Astrocyte (in vitro differentiated cells and primary cell): ENCODE results near the gene HESX1. TPM values are rescaled to one million over a fixed set of nuclear protein-coding genes. Genes with fewer than 3 reads are reported as not detected.

Experiments used
- DNase-seq: peaks from one replicate; pipeline ENCODE4 v3.0.0-alpha.2; 2010; ENCODE audit warnings: low read depth
- FAIRE-seq: peaks from 2 replicates; lab custom pipeline; 2011; peaks lifted over from hg19 to GRCh38; lab: Jason Lieb, UNC
- H2AFZ ChIP-seq: 2 replicates; pipeline ENCODE4 v1.6.0; 2012; ENCODE audit warnings: low read depth, low read length, inconsistent platforms
- H3K27ac ChIP-seq: 2 replicates; pipeline ENCODE4 v1.5.1; 2011; ENCODE audit warnings: low read depth, low read length, inconsistent platforms
- H3K27me3 ChIP-seq: 2 replicates; pipeline ENCODE4 v1.6.0; 2011; ENCODE audit warnings: low read length, inconsistent platforms; ENCODE audit not compliant: insufficient read depth
- H3K36me3 ChIP-seq: 2 replicates; pipeline ENCODE4 v1.5.1; 2011; ENCODE audit warnings: low read length, inconsistent platforms; ENCODE audit not compliant: insufficient read depth
- H3K4me1 ChIP-seq: 2 replicates; pipeline ENCODE4 v1.5.1; 2011; ENCODE audit warnings: low read length, inconsistent platforms; ENCODE audit not compliant: insufficient read depth
- H3K4me2 ChIP-seq: 2 replicates; pipeline ENCODE4 v1.6.0; 2012; ENCODE audit warnings: low read length, inconsistent platforms
- H3K4me3 ChIP-seq: 2 replicates; pipeline ENCODE4 v1.5.1; 2011; ENCODE audit warnings: low read depth, mild to moderate bottlenecking, low read length, inconsistent platforms; ENCODE audit not compliant: insufficient read depth
- H3K79me2 ChIP-seq: 2 replicates; pipeline ENCODE4 v1.6.0; 2012; ENCODE audit warnings: mild to moderate bottlenecking, low read length, inconsistent platforms; ENCODE audit not compliant: insufficient read depth
- H3K9ac ChIP-seq: 2 replicates; pipeline ENCODE4 v1.6.0; 2012; ENCODE audit warnings: mild to moderate bottlenecking, low read length, inconsistent platforms
- H3K9me3 ChIP-seq: 2 replicates; pipeline ENCODE4 v1.5.1; 2012; ENCODE audit warnings: low read depth, mild to moderate bottlenecking, low read length, inconsistent platforms; ENCODE audit not compliant: insufficient read depth
- H4K20me1 ChIP-seq: 2 replicates; pipeline ENCODE4 v1.6.0; 2012; ENCODE audit warnings: low read length, inconsistent platforms; ENCODE audit not compliant: insufficient read depth
- H3K27ac Mint-ChIP-seq: one replicate; pipeline ENCODE4 v1.8.0; 2021; ENCODE audit warnings: mild to moderate bottlenecking, mixed read lengths; ENCODE audit not compliant: unreplicated experiment
- H3K27me3 Mint-ChIP-seq: one replicate; pipeline ENCODE4 v1.8.0; 2021; ENCODE audit warnings: low read depth, mixed read lengths; ENCODE audit not compliant: unreplicated experiment
- H3K36me3 Mint-ChIP-seq: one replicate; pipeline ENCODE4 v1.8.0; 2021; ENCODE audit warnings: low read depth, mixed read lengths; ENCODE audit not compliant: unreplicated experiment
- H3K4me1 Mint-ChIP-seq: one replicate; pipeline ENCODE4 v1.8.0; 2021; ENCODE audit warnings: low read depth, mixed read lengths; ENCODE audit not compliant: unreplicated experiment
- H3K4me3 Mint-ChIP-seq: one replicate; pipeline ENCODE4 v1.8.0; 2021; ENCODE audit warnings: mild to moderate bottlenecking, moderate library complexity, mixed read lengths; ENCODE audit not compliant: unreplicated experiment
- H3K9me3 Mint-ChIP-seq: one replicate; pipeline ENCODE4 v1.8.0; 2021; ENCODE audit warnings: mild to moderate bottlenecking, mixed read lengths; ENCODE audit not compliant: unreplicated experiment
- CTCF ChIP-seq: IDR thresholded peaks from 2 replicates; pipeline ENCODE4 v1.5.1; 2011; ENCODE audit warnings: low read depth, mild to moderate bottlenecking, inconsistent platforms, low read length, moderate library complexity; ENCODE audit not compliant: insufficient read depth
- EZH2 ChIP-seq: IDR thresholded peaks from 2 replicates; pipeline ENCODE4 v1.6.1; 2012; ENCODE audit warnings: mild to moderate bottlenecking, low read length, inconsistent platforms; ENCODE audit not compliant: insufficient read depth
- total RNA-seq: library from RNA; stranded (reverse); gene quantifications from 2 replicates; pipeline ENCODE4 v1.2.1, GENCODE V29; 2021

Gene HESX1
- total RNA-seq, 1 donor from 2014 or later, result 1.1 TPM

GRCh38 chr3:57226176-57226575 is 26.4 kb upstream of the HESX1 start:
- H3K9me3 ChIP-seq, result no peaks in the 10 kb centered on the region
- no peaks in the 10 kb centered on the region for H3K27me3 Mint-ChIP-seq
- H3K4me2 ChIP-seq, result no peak overlapping the region
- H2AFZ ChIP-seq, result no peak overlapping the region
- H4K20me1 ChIP-seq, result peaks cover 25% of the 10 kb centered on the region
- H3K4me3 ChIP-seq, result no peak overlapping the region
- H3K79me2 ChIP-seq, result peaks cover 31% of the 10 kb centered on the region
- H3K9ac ChIP-seq, result no peak overlapping the region
- peaks cover 18% of the 10 kb centered on the region for H3K4me1 ChIP-seq
- TF ChIP-seq EZH2 (no peak), CTCF (no peak)
- H3K36me3 ChIP-seq, result no peaks in the 10 kb centered on the region
- no peak overlapping the region for H3K27ac ChIP-seq
- no peak overlapping the region for H3K27ac Mint-ChIP-seq
- H3K9me3 Mint-ChIP-seq, result no peaks in the 10 kb centered on the region
- no peak overlapping the region for H3K4me3 Mint-ChIP-seq
- no peaks in the 10 kb centered on the region for H3K27me3 ChIP-seq
- H3K4me1 Mint-ChIP-seq, result peaks cover 9% of the 10 kb centered on the region
- DNase-seq (no peak), FAIRE-seq (no peak)
- peaks cover 1% of the 10 kb centered on the region for H3K36me3 Mint-ChIP-seq

GRCh38 chr3:57224856-57225255 is 25.1 kb upstream of the HESX1 start:
- H3K4me3 ChIP-seq, result no peak overlapping the region
- no peak overlapping the region for H3K9ac ChIP-seq
- H3K4me1 ChIP-seq, result peaks cover 18% of the 10 kb centered on the region
- no peaks in the 10 kb centered on the region for H3K36me3 ChIP-seq
- Mint-ChIP-seq H3K4me3 (no peak overlapping the region), H3K36me3 (peaks cover 1% of the 10 kb centered on the region), H3K27me3 (no peaks in the 10 kb centered on the region), H3K4me1 (peaks cover 9% of the 10 kb centered on the region), H3K27ac (no peak overlapping the region), H3K9me3 (no peaks in the 10 kb centered on the region)
- H3K9me3 ChIP-seq, result no peaks in the 10 kb centered on the region
- no peaks in the 10 kb centered on the region for H3K27me3 ChIP-seq
- TF ChIP-seq CTCF (no peak), EZH2 (no peak)
- H3K4me2 ChIP-seq, result no peak overlapping the region
- DNase-seq, result peak; percentile 10
- no peak for FAIRE-seq
- peaks cover 18% of the 10 kb centered on the region for H3K79me2 ChIP-seq
- no peak overlapping the region for H3K27ac ChIP-seq
- peaks cover 14% of the 10 kb centered on the region for H4K20me1 ChIP-seq
- H2AFZ ChIP-seq, result peak overlapping the region; percentile 12

- H3K4me1 ChIP-seq, result peaks cover 3% of the 10 kb centered on the region
- DNase-seq, result peak; percentile 18
- Mint-ChIP-seq H3K4me1 (peaks cover 8% of the 10 kb centered on the region), H3K27ac (no peak overlapping the region), H3K4me3 (no peak overlapping the region), H3K36me3 (peaks cover 1% of the 10 kb centered on the region), H3K9me3 (no peaks in the 10 kb centered on the region), H3K27me3 (no peaks in the 10 kb centered on the region)
- H3K9me3 ChIP-seq, result no peaks in the 10 kb centered on the region
- TF ChIP-seq CTCF, result peak; percentile 28
- TF ChIP-seq EZH2, result no peak
- no peaks in the 10 kb centered on the region for H4K20me1 ChIP-seq
- H3K79me2 ChIP-seq, result no peaks in the 10 kb centered on the region
- H3K9ac ChIP-seq, result no peak overlapping the region
- no peaks in the 10 kb centered on the region for H3K36me3 ChIP-seq
- H2AFZ ChIP-seq, result no peak overlapping the region
- no peak for FAIRE-seq
- H3K4me2 ChIP-seq, result no peak overlapping the region
- H3K27ac ChIP-seq, result no peak overlapping the region
- no peak overlapping the region for H3K4me3 ChIP-seq
- H3K27me3 ChIP-seq, result no peaks in the 10 kb centered on the region
Observed at GRCh38 chr3:57221883-57222282, 22.1 kb upstream of the HESX1 start.
